Effector CD8-positive, alpha-beta T cell (primary cell): ENCODE results near the gene RBBP6.
"Not testable (repeated sequence)": the region's sequence is repeated elsewhere in the genome, so short reads cannot be mapped to it uniquely, and the experiment has no call there.

Experiments
- DNase-seq: peaks from one replicate; lab custom pipeline; 2025; lab: John Stamatoyannopoulos, UW

The RBBP6 gene

GRCh38 chr16:24568392-24568791, 29.0 kb downstream of the RBBP6 start:
- DNase-seq: no peak

- no peak for DNase-seq
These were observed 31.7 kb downstream of the RBBP6 start for GRCh38 chr16:24571096-24571495.

DNA sequence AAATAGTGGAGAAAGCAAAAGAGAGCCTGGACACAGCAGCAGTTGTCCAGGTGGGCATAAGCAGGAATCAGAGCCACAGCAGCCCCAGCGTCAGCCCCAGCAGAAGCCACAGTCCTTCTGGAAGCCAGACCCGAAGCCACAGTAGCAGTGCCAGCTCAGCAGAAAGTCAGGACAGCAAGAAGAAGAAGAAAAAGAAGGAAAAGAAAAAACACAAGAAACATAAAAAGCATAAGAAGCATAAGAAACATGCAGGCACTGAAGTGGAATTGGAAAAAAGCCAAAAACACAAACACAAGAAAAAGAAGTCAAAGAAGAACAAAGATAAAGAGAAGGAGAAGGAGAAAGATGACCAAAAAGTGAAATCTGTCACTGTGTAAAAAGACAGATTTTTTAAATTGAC, 32.7 kb downstream of the RBBP6 start:
- DNase-seq: no peak

- no peak for DNase-seq
These were observed 33.8 kb downstream of the RBBP6 start for GRCh38 chr16:24573141-24573540.

GRCh38 chr16:24574515-24575485, 35.4 kb downstream of the RBBP6 start:
- not testable (repeated sequence) for DNase-seq

DNA sequence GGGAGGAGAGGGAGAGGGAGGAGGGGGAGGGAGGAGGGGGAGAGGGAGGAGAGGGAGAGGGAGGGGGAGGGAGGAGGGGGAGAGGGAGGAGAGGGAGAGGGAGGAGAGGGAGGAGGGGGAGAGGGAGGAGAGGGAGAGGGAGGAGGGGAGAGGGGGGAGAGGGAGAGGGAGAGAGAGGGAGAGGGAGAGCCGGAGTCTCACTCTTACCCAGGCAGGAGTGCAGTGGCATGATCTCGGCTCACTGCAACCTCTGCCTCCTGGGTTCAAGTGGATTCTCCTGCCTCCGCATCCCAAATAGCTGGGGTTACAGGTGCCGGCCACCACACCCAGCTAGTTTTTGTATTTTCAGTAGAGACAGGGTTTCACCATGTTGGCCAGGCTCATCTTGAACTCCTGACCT, 36.4 kb downstream of the RBBP6 start:
- DNase-seq: not testable (repeated sequence)

GRCh38 chr16:24577167-24577566, 37.8 kb downstream of the RBBP6 start:
- DNase-seq: no peak

GRCh38 chr16:24580665-24581064, 41.3 kb downstream of the RBBP6 start:
- no peak for DNase-seq

DNA sequence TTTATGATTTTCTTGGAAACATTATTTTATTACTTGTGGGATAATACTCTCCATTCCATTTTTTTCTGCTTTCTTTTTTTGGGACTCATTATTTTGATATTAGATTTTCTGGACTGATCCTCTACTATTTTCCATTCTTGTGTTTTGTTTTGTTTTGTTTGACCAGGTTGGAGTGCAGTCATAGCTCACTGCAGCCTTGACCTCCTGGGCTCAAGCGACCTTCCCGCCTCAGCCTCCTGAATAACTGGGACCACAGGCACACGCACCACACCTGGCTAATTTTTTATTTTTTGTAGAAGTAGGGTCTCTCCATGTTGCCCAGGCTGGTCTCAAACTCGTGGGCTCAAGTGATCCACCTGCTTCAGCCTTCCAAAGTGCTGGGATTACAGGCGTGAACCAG, 44.1 kb downstream of the RBBP6 start:
- DNase-seq: no peak

DNA sequence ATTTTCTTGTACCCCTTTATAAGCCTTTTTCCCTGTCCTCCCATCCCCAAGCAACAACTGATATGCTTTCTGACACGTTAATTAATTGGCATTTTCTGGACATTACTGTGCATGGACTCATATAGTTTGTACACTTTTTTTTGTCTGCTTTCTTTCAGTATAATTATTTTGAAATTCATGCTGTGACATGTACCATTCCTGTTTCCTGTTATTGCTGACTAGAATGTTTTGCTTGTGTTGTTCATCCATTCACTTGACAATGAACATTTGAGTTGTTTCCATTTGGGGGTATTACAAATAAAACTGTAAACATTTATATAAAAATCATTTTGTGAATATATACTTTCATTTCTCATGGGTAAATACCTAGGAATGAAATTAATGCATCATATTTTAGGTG, 50.6 kb downstream of the RBBP6 start:
- no peak for DNase-seq

DNA sequence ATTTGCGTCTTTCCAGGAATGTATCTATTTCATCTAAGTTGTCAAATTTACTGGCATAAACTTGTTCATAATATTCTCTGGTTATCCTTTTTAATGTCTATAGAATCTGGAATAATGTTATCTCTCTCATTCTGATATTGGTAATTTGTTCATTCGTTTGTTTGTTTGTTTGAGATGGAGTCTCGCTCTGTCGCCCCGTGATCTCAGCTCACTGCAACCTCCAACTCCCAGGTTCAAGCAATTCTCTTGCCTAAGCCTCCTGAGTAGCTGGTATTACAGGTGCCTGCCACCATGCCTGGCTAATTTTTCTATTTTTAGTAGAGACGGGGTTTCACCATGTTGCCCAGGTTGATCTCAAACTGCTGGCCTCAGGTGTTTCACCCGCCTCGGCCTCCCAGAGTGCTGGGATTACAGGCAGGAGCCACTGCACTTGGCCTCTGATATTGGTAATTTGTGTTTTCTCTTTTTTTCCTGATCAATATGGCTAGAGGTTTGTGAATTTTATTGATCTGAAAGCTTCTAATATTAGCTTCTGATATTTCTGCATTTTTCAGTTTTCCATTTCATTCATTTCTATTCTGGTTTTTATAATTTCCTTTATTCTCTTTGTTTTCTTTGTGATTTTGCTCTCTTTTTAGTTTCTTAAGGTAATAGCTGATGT, 59.5 kb downstream of the RBBP6 start:
- no peak for DNase-seq

DNA sequence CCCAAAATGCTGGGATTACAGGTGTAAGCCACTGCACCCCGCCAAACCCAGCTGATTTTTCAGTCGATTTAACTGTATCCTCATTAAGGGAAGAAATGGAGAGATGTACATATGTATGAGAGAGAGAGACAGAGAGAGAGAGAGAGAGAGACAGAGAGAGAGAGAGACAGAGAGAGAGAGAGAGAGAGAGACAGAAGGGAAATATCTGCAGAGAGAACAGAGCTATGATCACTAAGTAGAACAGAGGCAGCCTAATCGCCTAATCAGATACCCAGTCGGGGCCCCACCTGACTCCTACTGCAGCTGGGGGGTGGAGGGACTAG, 70.0 kb downstream of the RBBP6 start:
- no peak for DNase-seq

GRCh38 chr16:24609740-24610415, 70.5 kb downstream of the RBBP6 start:
- DNase-seq: no peak

DNA sequence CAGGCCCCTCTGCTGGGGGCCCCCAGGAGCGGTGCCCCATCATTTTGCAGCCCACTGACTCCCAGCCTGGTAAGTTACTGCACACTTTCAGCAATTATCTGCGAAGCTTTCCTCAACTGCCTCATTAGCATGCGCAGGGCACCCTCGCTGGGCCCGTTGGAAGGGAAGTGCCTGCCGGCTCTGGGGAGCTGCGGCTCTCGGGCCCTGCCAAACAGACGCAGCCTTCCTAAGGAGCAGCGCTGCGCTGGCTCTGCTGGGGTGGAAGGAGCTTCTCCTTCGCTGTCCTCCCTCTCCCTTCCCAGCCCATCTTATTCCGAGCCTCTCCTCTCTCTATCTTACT, 71.0 kb downstream of the RBBP6 start:
- DNase-seq: no peak

- no peak for DNase-seq
These were observed 71.9 kb downstream of the RBBP6 start for GRCh38 chr16:24611310-24611709.

DNA sequence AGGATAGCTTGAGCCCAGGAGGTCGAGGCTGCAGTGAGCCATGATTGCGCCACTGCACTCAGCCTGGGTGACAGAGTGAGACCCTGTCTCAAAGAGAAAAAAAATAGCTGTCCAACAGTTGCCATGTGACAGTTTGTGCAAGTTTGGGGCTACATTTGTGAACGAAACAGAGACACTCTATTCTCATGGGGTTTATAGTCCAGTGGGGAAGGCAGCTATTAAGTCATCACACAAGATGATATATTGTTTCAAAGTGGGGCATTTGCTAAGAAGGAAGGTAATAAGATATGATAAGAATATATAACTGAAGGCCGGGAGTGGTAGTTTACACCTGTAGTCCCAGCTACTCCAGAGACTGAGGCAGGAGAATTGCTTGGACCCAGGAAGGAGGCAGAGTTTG, 73.3 kb downstream of the RBBP6 start:
- no peak for DNase-seq

GRCh38 chr16:24613267-24613666, 73.9 kb downstream of the RBBP6 start:
- DNase-seq: not testable (repeated sequence)

DNA sequence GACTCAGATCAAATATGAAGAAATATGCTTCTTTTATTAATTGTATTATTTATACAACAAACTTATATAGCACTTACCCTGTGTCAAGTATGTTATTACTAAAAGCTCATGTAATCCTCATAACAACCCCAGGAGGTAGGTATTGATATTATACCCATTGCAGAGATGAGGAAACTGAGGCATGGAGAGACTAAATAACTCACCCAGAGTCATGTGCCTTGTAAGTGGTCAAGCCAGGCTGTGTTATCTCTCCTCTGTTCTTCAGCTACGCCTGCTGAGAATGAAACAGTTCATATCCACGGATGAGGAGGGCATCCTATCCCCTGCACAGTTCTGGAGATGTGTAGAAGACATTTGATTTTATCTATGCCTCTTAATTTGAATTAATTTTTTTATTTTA, 78.1 kb downstream of the RBBP6 start:
- DNase-seq: no peak
